HepG2 (cell line): Measurements from ENCODE around the gene HYPK. TPM values are rescaled to one million over a fixed set of nuclear protein-coding genes. Genes with fewer than 3 reads are reported as not detected.

ENCODE experiments used
- ARNT ChIP-seq: fragments of 450-650 bp; IDR thresholded peaks from 2 replicates; pipeline ENCODE4 v1.6.1; 2017
- BCL6 ChIP-seq: IDR thresholded peaks from 2 replicates; pipeline ENCODE4 v1.6.1; 2016; ENCODE audit warnings: missing genetic modification reagents, missing compliant biosample characterization
- CBX2 ChIP-seq, 2 experiments: fragments of 200-600 bp in 1 of 2; sonication (generic); formaldehyde crosslinking in 1 of 2; IDR thresholded peaks; 2 replicates each; pipeline versions ENCODE4 v1.7.0 to v1.8.1; 2018 to 2022; ENCODE audit warnings: low read depth in 2 of 2, low read length in 1 of 2, mild to moderate bottlenecking in 1 of 2, missing genetic modification reagents in 1 of 2
- DMAP1 ChIP-seq: IDR thresholded peaks from 2 replicates; pipeline ENCODE4 v1.6.1; 2016
- DNMT1 ChIP-seq: sonication (generic); formaldehyde crosslinking; IDR thresholded peaks from 2 replicates; pipeline ENCODE4 v1.5.1; 2020; ENCODE audit warnings: mild to moderate bottlenecking, missing genetic modification reagents
- HDAC2 ChIP-seq: sonication (generic); formaldehyde crosslinking; IDR thresholded peaks from 2 replicates; pipeline ENCODE4 v1.4.0; 2020; ENCODE audit warnings: missing genetic modification reagents
- NFKBIZ ChIP-seq: IDR thresholded peaks from 2 replicates; pipeline ENCODE4 v1.6.1; 2018; ENCODE audit warnings: missing genetic modification reagents, missing compliant biosample characterization
- SAP130 ChIP-seq: IDR thresholded peaks from 2 replicates; pipeline ENCODE4 v1.6.1; 2016; ENCODE audit warnings: low read depth
- SUZ12 ChIP-seq: fragments of 150-350 bp; IDR thresholded peaks from 2 replicates; pipeline ENCODE4 v1.6.1; 2014; ENCODE audit warnings: low read depth, low read length
- TOE1 ChIP-seq: sonication (generic); formaldehyde crosslinking; IDR thresholded peaks from 2 replicates; pipeline ENCODE4 v1.4.0; 2020; ENCODE audit warnings: mild to moderate bottlenecking, missing genetic modification reagents
- ZNF552 ChIP-seq: sonication (generic); formaldehyde crosslinking; IDR thresholded peaks from 2 replicates; pipeline ENCODE4 v1.9.0; 2022; ENCODE audit warnings: missing genetic modification reagents, mild to moderate bottlenecking, borderline replicate concordance
- ZNF562 ChIP-seq: sonication (generic); formaldehyde crosslinking; IDR thresholded peaks from 2 replicates; pipeline ENCODE4 v1.8.0; 2022; ENCODE audit warnings: missing genetic modification reagents, borderline replicate concordance
- ZNF607 ChIP-seq: sonication (generic); formaldehyde crosslinking; IDR thresholded peaks from 2 replicates; pipeline ENCODE4 v1.5.1; 2020; ENCODE audit warnings: missing genetic modification reagents, mild to moderate bottlenecking, borderline replicate concordance
- ZNF839 ChIP-seq: sonication (generic); formaldehyde crosslinking; IDR thresholded peaks from 2 replicates; pipeline ENCODE4 v1.4.0; 2020; ENCODE audit warnings: missing genetic modification reagents, mild to moderate bottlenecking, borderline replicate concordance
- ZNF841 ChIP-seq: sonication (generic); formaldehyde crosslinking; IDR thresholded peaks from 2 replicates; pipeline ENCODE4 v1.8.1; 2023; ENCODE audit warnings: missing genetic modification reagents, borderline replicate concordance
- polyA plus RNA-seq, 8 experiments: library from polyadenylated mRNA; depleted of rRNA in 3 of 8; stranded (reverse) in 7 of 8; unstranded in 1 of 8; fragments of >200 nt; fragmentation: Illumina TruSeq in 4 of 8; extraction: Trizol in 4 of 8; gene quantifications; 2 replicates each; pipeline versions ENCODE4 v1.2.1 to v1.2.3, GENCODE V29; 2011 to 2016; ENCODE audit warnings: low read depth in 4 of 8, missing spikeins in 1 of 8, mixed read lengths in 1 of 8; ENCODE audit not compliant: insufficient read depth in 1 of 8
- total RNA-seq, 5 experiments: library from RNA; depleted of rRNA; stranded (reverse); fragments of >200 nt; fragmentation: Illumina TruSeq; extraction: Trizol; gene quantifications; 2 replicates each; pipeline ENCODE4 v1.2.3, GENCODE V29; 2016; ENCODE audit warnings: low read depth in 1 of 5
- TF ChIP-seq, protein P1 (sequence below): sonication (generic); formaldehyde crosslinking; IDR thresholded peaks from 2 replicates; pipeline ENCODE4 v1.4.0; 2020; ENCODE audit warnings: missing genetic modification reagents
- TF ChIP-seq, protein P2 (sequence below): sonication (generic); formaldehyde crosslinking; IDR thresholded peaks from 2 replicates; pipeline ENCODE4 v1.8.0; 2022; ENCODE audit warnings: mild to moderate bottlenecking, missing genetic modification reagents; ENCODE audit not compliant: insufficient replicate concordance
- TF ChIP-seq, protein P3 (sequence below): sonication (generic); formaldehyde crosslinking; IDR thresholded peaks from 2 replicates; pipeline ENCODE4 v1.4.0; 2020; ENCODE audit warnings: missing genetic modification reagents
- TF ChIP-seq, protein P4 (sequence below): sonication (generic); formaldehyde crosslinking; IDR thresholded peaks from 2 replicates; pipeline ENCODE4 v1.4.0; 2020; ENCODE audit warnings: mild to moderate bottlenecking, missing genetic modification reagents
- TF ChIP-seq, protein P5 (sequence below): sonication (generic); IDR thresholded peaks from 2 replicates; pipeline ENCODE4 v1.6.1; 2016; ENCODE audit warnings: low read depth, borderline replicate concordance
- TF ChIP-seq, protein P6 (sequence below): sonication (generic); formaldehyde crosslinking; IDR thresholded peaks from 2 replicates; pipeline ENCODE4 v1.4.0; 2020; ENCODE audit warnings: missing genetic modification reagents, mild to moderate bottlenecking, borderline replicate concordance
- TF ChIP-seq, protein P7 (sequence below): sonication (generic); formaldehyde crosslinking; IDR thresholded peaks from 2 replicates; pipeline ENCODE4 v1.4.0; 2020; ENCODE audit warnings: missing genetic modification reagents

Gene HYPK
- total and polyA plus RNA-seq, 2 of the 13 experiments (the other 11 are each of a cell fraction or from before 2014, with no cell fraction given): 13.5 to 16.5 TPM

DNA sequence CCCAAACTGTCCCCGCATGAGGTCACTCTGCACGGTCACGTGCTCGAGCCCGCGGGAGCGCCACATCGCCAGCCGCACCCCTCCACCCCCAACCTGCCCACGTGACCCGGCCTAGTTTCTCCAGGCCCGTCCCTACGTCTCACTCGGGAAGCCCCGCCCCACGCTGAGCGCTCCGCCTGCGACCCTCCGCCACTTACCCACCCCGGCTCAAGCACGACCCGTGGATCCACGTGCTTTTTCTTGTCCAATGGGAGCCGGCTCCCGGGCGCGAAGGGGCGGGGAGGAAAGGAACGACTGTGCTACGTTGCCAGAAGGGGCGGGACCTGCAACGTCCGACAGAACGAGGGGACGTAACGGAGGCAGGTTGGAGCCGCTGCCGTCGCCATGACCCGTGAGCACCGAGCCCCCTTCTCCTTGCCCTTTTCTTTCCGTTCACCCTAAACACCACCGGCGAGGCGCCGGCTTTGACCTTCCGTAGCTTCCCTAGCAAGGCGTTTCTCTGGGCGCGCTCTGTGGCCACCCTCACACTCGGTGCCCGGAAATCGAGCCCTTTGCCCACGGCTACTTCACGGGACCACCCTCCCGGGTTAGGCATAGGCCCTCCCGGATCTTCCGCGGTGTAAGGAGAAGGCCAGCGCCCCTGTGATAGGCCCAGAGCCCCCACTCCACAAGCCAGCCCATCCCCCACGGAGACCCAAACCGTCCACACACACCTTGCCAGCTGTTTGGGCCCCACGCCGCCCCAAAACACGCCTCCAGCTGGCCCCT lies 8.2 kb upstream of the HYPK start, which contains the start of gene SERF2 (continued):
- TF ChIP-seq, protein P1, sequence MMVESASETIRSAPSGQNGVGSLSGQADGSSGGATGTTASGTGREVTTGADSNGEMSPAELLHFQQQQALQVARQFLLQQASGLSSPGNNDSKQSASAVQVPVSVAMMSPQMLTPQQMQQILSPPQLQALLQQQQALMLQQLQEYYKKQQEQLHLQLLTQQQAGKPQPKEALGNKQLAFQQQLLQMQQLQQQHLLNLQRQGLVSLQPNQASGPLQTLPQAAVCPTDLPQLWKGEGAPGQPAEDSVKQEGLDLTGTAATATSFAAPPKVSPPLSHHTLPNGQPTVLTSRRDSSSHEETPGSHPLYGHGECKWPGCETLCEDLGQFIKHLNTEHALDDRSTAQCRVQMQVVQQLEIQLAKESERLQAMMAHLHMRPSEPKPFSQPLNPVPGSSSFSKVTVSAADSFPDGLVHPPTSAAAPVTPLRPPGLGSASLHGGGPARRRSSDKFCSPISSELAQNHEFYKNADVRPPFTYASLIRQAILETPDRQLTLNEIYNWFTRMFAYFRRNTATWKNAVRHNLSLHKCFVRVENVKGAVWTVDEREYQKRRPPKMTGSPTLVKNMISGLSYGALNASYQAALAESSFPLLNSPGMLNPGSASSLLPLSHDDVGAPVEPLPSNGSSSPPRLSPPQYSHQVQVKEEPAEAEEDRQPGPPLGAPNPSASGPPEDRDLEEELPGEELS (CRISPR knock-in tag): peak; percentile 39; the same call in 1 of the 2 replicates
- TF ChIP-seq ZNF552 (CRISPR knock-in tag) (0 out of 2 replicates have a peak, but pooled peaks have one; percentile 49), CBX2 (IDR thresholded peaks at IDR 0.05; ENCODE audit: low read depth, low read length) (no peak), CBX2 (CRISPR knock-in tag; IDR thresholded peaks at IDR 0.05; ENCODE audit: low read depth) (no peak), DMAP1 (CRISPR knock-in tag) (peak; percentile 87), ZNF607 (peak; percentile 48; the same call in 1 of the 2 replicates), NFKBIZ (CRISPR knock-in tag) (0 out of 2 replicates have a peak, but pooled peaks have one; percentile 69), ZNF562 (CRISPR knock-in tag) (no peak), DNMT1 (CRISPR knock-in tag) (no peak), ZNF839 (CRISPR knock-in tag) (0 out of 2 replicates have a peak, but pooled peaks have one; percentile 77), TOE1 (CRISPR knock-in tag) (no peak), HDAC2 (CRISPR knock-in tag) (no peak), ARNT (no peak), SUZ12 (no peak), ZNF841 (no peak), BCL6 (CRISPR knock-in tag) (no peak; the same call in 1 of the 2 replicates), SAP130 (CRISPR knock-in tag) (peak; percentile 87)
- TF ChIP-seq, protein P2, sequence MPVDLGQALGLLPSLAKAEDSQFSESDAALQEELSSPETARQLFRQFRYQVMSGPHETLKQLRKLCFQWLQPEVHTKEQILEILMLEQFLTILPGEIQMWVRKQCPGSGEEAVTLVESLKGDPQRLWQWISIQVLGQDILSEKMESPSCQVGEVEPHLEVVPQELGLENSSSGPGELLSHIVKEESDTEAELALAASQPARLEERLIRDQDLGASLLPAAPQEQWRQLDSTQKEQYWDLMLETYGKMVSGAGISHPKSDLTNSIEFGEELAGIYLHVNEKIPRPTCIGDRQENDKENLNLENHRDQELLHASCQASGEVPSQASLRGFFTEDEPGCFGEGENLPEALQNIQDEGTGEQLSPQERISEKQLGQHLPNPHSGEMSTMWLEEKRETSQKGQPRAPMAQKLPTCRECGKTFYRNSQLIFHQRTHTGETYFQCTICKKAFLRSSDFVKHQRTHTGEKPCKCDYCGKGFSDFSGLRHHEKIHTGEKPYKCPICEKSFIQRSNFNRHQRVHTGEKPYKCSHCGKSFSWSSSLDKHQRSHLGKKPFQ (CRISPR knock-in tag): peak; percentile 59
- TF ChIP-seq, protein P3, sequence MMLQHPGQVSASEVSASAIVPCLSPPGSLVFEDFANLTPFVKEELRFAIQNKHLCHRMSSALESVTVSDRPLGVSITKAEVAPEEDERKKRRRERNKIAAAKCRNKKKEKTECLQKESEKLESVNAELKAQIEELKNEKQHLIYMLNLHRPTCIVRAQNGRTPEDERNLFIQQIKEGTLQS (CRISPR knock-in tag): no peak
- TF ChIP-seq, protein P4, sequence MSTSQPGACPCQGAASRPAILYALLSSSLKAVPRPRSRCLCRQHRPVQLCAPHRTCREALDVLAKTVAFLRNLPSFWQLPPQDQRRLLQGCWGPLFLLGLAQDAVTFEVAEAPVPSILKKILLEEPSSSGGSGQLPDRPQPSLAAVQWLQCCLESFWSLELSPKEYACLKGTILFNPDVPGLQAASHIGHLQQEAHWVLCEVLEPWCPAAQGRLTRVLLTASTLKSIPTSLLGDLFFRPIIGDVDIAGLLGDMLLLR (CRISPR knock-in tag): no peak
- TF ChIP-seq, protein P5, sequence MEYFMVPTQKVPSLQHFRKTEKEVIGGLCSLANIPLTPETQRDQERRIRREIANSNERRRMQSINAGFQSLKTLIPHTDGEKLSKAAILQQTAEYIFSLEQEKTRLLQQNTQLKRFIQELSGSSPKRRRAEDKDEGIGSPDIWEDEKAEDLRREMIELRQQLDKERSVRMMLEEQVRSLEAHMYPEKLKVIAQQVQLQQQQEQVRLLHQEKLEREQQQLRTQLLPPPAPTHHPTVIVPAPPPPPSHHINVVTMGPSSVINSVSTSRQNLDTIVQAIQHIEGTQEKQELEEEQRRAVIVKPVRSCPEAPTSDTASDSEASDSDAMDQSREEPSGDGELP: peak; percentile 34; the same call in 1 of the 2 replicates
- TF ChIP-seq, protein P6, sequence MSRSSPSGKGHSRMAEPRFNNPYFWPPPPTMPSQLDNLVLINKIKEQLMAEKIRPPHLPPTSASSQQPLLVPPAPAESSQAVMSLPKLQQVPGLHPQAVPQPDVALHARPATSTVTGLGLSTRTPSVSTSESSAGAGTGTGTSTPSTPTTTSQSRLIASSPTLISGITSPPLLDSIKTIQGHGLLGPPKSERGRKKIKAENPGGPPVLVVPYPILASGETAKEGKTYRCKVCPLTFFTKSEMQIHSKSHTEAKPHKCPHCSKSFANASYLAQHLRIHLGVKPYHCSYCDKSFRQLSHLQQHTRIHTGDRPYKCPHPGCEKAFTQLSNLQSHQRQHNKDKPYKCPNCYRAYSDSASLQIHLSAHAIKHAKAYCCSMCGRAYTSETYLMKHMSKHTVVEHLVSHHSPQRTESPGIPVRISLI (CRISPR knock-in tag): no peak
- TF ChIP-seq, protein P7, sequence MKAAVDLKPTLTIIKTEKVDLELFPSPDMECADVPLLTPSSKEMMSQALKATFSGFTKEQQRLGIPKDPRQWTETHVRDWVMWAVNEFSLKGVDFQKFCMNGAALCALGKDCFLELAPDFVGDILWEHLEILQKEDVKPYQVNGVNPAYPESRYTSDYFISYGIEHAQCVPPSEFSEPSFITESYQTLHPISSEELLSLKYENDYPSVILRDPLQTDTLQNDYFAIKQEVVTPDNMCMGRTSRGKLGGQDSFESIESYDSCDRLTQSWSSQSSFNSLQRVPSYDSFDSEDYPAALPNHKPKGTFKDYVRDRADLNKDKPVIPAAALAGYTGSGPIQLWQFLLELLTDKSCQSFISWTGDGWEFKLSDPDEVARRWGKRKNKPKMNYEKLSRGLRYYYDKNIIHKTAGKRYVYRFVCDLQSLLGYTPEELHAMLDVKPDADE: no peak; the same call in 1 of the 2 replicates
